GM23338 (cell line): Measurements from ENCODE around the gene NELFCD. TPM values are rescaled to one million over a fixed set of nuclear protein-coding genes. Genes with fewer than 3 reads are reported as not detected.

ENCODE experiments used
- ATAC-seq: fragments of 200-7000 bp; cut with Tn5 transposase; 3 replicates; pipeline ENCODE4 v1.9.1; 2020
- DNase-seq: peaks from one replicate; pipeline ENCODE4 v3.0.0-alpha.2; 2015; ENCODE audit warnings: low spot score
- H2AFZ ChIP-seq: fragments of 200-600 bp; sonication (generic); 2 replicates; pipeline ENCODE4 v1.8.0; 2016; ENCODE audit warnings: antibody characterized with exemption, mild to moderate bottlenecking, moderate library complexity
- H3F3A ChIP-seq: fragments of 200-600 bp; sonication (generic); replicated peaks from 2 replicates; pipeline ENCODE4 v1.8.0; 2017; ENCODE audit warnings: antibody characterized with exemption, mixed run types, low read depth
- H3K27ac ChIP-seq: fragments of 200-600 bp; sonication (generic); 2 replicates; pipeline ENCODE4 v1.6.1; 2016; ENCODE audit warnings: low read depth
- H3K27me3 ChIP-seq: fragments of 200-600 bp; sonication (generic); 2 replicates; pipeline ENCODE4 v1.8.0; 2016; ENCODE audit warnings: mild to moderate bottlenecking, mixed run types, moderate library complexity; ENCODE audit not compliant: insufficient read depth
- H3K36me3 ChIP-seq: fragments of 200-600 bp; sonication (generic); 2 replicates; pipeline ENCODE4 v1.8.0; 2016; ENCODE audit warnings: mild to moderate bottlenecking; ENCODE audit not compliant: insufficient read depth
- H3K4me1 ChIP-seq: fragments of 200-600 bp; sonication (generic); 2 replicates; pipeline ENCODE4 v1.8.0; 2016; ENCODE audit warnings: mild to moderate bottlenecking, moderate library complexity; ENCODE audit not compliant: insufficient read depth
- H3K4me2 ChIP-seq: fragments of 200-600 bp; sonication (generic); 2 replicates; pipeline ENCODE4 v1.7.1; 2017; ENCODE audit warnings: mixed run types
- H3K4me3 ChIP-seq: fragments of 200-600 bp; sonication (generic); 2 replicates; pipeline ENCODE4 v1.6.1; 2016; ENCODE audit warnings: mixed run types
- H3K79me2 ChIP-seq: fragments of 200-600 bp; sonication (generic); replicated peaks from 2 replicates; pipeline ENCODE4 v1.8.0; 2017; ENCODE audit warnings: mild to moderate bottlenecking; ENCODE audit not compliant: insufficient read depth
- H3K9me2 ChIP-seq: fragments of 200-600 bp; sonication (generic); 2 replicates; pipeline ENCODE4 v1.8.0; 2017; ENCODE audit not compliant: insufficient read depth
- H4K20me1 ChIP-seq: fragments of 200-600 bp; sonication (generic); replicated peaks from 2 replicates; pipeline ENCODE4 v1.8.0; 2017; ENCODE audit warnings: mild to moderate bottlenecking; ENCODE audit not compliant: insufficient read depth
- H3K27ac Mint-ChIP-seq: 2 replicates; pipeline ENCODE4 v1.8.0; 2020; ENCODE audit warnings: inconsistent platforms, mild to moderate bottlenecking, moderate library complexity, mixed read lengths
- H3K27me3 Mint-ChIP-seq: 3 replicates; pipeline ENCODE4 v1.8.0; 2022; ENCODE audit warnings: low read depth, mild to moderate bottlenecking, moderate library complexity, mixed read lengths, inconsistent platforms; ENCODE audit not compliant: insufficient read depth, poor library complexity
- H3K36me3 Mint-ChIP-seq: 3 replicates; pipeline ENCODE4 v1.8.0; 2021; ENCODE audit warnings: low read depth, mild to moderate bottlenecking, inconsistent platforms, moderate library complexity, mixed read lengths
- H3K4me1 Mint-ChIP-seq: 3 replicates; pipeline ENCODE4 v1.8.0; 2020; ENCODE audit warnings: mild to moderate bottlenecking, inconsistent platforms, mixed read lengths
- H3K4me3 Mint-ChIP-seq: 3 replicates; pipeline ENCODE4 v1.8.0; 2021; ENCODE audit warnings: moderate library complexity, mild to moderate bottlenecking, inconsistent platforms, mixed read lengths
- H3K9me3 Mint-ChIP-seq: 3 replicates; pipeline ENCODE4 v1.8.0; 2020; ENCODE audit warnings: moderate library complexity, mild to moderate bottlenecking, inconsistent platforms, mixed read lengths
- ETS1 ChIP-seq: IDR thresholded peaks from 2 replicates; pipeline ENCODE4 v1.6.1; 2016; ENCODE audit warnings: antibody characterized with exemption
- POLR2AphosphoS5 ChIP-seq: IDR thresholded peaks from 2 replicates; pipeline ENCODE4 v1.6.1; 2016; ENCODE audit warnings: antibody characterized with exemption, low read depth
- STAT1 ChIP-seq: IDR thresholded peaks from one replicate; pipeline ENCODE4 v1.6.1; 2016; ENCODE audit warnings: antibody characterized with exemption; ENCODE audit not compliant: unreplicated experiment
- ZNF114 ChIP-seq: fragments of 250-450 bp; sonication (Bioruptor Pico); IDR thresholded peaks from 2 replicates; pipeline ENCODE4 v1.5.0; 2020; ENCODE audit warnings: mild to moderate bottlenecking, moderate library complexity
- ZNF331 ChIP-seq: fragments of 250-450 bp; sonication (Bioruptor Pico); IDR thresholded peaks from 2 replicates; pipeline ENCODE4 v1.5.0; 2020; ENCODE audit warnings: low read depth, mild to moderate bottlenecking, moderate library complexity
- ZNF462 ChIP-seq: fragments of 250-450 bp; sonication (Bioruptor Pico); IDR thresholded peaks from 2 replicates; pipeline ENCODE4 v1.5.0; 2020; ENCODE audit warnings: mild to moderate bottlenecking, moderate library complexity
- polyA plus RNA-seq: library from polyadenylated mRNA; unstranded; fragments of >200 nt; fragmentation: Nextera tagmentation; extraction: Ambion mirVana; gene quantifications from 2 replicates; pipeline ENCODE4 v1.2.1, GENCODE V29; 2016
- total RNA-seq: library from RNA; depleted of rRNA; stranded (reverse); fragments of >200 nt; shearing (Covaris generic); gene quantifications from 2 replicates; pipeline ENCODE4 v1.2.3, GENCODE V29; 2014

Gene NELFCD
- total and polyA plus RNA-seq, 2 experiments from 2014 or later, result 52.9 to 75.8 TPM

GRCh38 chr20:58973179-58973578, 7.9 kb upstream of the NELFCD start (continued):
- TF ChIP-seq ZNF462 (CRISPR knock-in tag) (no peak), POLR2AphosphoS5 (no peak)

GRCh38 chr20:58973866-58974265, 7.2 kb upstream of the NELFCD start:
- H3K27ac ChIP-seq, result no peak overlapping the region
- no peaks in the 10 kb centered on the region for H3K36me3 ChIP-seq
- peaks cover 8% of the 10 kb centered on the region for H3K27me3 Mint-ChIP-seq
- H3K27ac Mint-ChIP-seq, result no peak overlapping the region
- DNase-seq, result no peak
- H3K4me1 ChIP-seq, result peaks cover 5% of the 10 kb centered on the region; the same call in 1 of the 2 replicates
- H3K79me2 ChIP-seq, result no peaks in the 10 kb centered on the region
- no peaks in the 10 kb centered on the region for H3F3A ChIP-seq
- H3K4me1 Mint-ChIP-seq, result peaks cover 11% of the 10 kb centered on the region
- H3K9me2 ChIP-seq, result no peaks in the 10 kb centered on the region
- H3K4me3 ChIP-seq, result no peak overlapping the region
- H3K36me3 Mint-ChIP-seq, result no peaks in the 10 kb centered on the region; the same call in 2 of the 3 replicates
- H2AFZ ChIP-seq, result no peak overlapping the region
- no peak for ATAC-seq
- TF ChIP-seq ZNF114 (CRISPR knock-in tag), result no peak
- TF ChIP-seq STAT1, result no peak
- no peak for TF ChIP-seq POLR2AphosphoS5
- no peak for TF ChIP-seq ZNF331
- no peak for TF ChIP-seq ETS1
- H3K4me3 Mint-ChIP-seq, result no peak overlapping the region
- H3K9me3 Mint-ChIP-seq, result peaks cover 17% of the 10 kb centered on the region; the same call in 2 of the 3 replicates
- H4K20me1 ChIP-seq, result no peaks in the 10 kb centered on the region
- H3K4me2 ChIP-seq, result no peak overlapping the region
- no peaks in the 10 kb centered on the region for H3K27me3 ChIP-seq
